ENCODE data around the gene XPNPEP2.

XPNPEP2 gene

DNA sequence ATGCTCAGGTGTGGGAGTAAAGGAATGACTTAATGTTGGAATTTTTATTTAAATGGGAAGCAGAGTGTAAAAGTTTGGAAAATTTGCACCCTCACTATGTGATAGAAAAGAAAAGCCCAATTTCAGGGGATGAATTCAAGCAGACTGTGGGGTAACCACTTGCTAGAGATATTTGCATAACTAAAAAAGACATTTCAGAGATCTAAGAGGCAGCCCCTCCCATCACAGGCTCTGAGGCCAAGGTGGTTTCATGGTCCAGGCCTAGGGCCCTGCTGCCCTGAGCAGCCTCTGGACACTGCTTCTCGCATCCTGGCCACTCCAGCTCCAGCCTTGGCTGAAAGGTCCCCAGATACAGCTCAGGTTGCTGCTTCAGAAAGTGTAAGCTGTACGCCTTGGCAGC lies 5.9 kb upstream of the XPNPEP2 start:
- TF ChIP-seq YY1 (IDR thresholded peaks at IDR 0.05; ENCODE audit: low read depth) (no peak), TAF1 (IDR thresholded peaks at IDR 0.05; ENCODE audit: low read depth) (no peak), CREB1 (IDR thresholded peaks at IDR 0.05; ENCODE audit: low read depth) (no peak), RAD21 (IDR thresholded peaks at IDR 0.05; ENCODE audit: low read depth) (no peak), TEAD4 (IDR thresholded peaks at IDR 0.05) (no peak), NFIC (IDR thresholded peaks at IDR 0.05) (no peak), CEBPB (IDR thresholded peaks at IDR 0.05) (no peak), EGR1 (IDR thresholded peaks at IDR 0.05) (no peak), TCF12 (IDR thresholded peaks at IDR 0.05; ENCODE audit: low read depth) (no peak), ZBTB7A (IDR thresholded peaks at IDR 0.05; ENCODE audit: low read depth) (no peak)
- TF ChIP-seq, protein P1, sequence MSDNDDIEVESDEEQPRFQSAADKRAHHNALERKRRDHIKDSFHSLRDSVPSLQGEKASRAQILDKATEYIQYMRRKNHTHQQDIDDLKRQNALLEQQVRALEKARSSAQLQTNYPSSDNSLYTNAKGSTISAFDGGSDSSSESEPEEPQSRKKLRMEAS (IDR thresholded peaks at IDR 0.05) = no peak

GRCh38 chrX:129733335-129733734 lies 5.4 kb upstream of the XPNPEP2 start:
- TF ChIP-seq CEBPB (IDR thresholded peaks at IDR 0.05) (no peak), TCF12 (IDR thresholded peaks at IDR 0.05; ENCODE audit: low read depth) (no peak), RAD21 (IDR thresholded peaks at IDR 0.05; ENCODE audit: low read depth) (no peak), TEAD4 (IDR thresholded peaks at IDR 0.05) (no peak), USF1 (IDR thresholded peaks at IDR 0.05) (no peak), FOXM1 (IDR thresholded peaks at IDR 0.05; ENCODE audit: borderline replicate concordance, low read depth) (no peak), EP300 (IDR thresholded peaks at IDR 0.05; ENCODE audit: borderline replicate concordance) (no peak)
- TF ChIP-seq, protein P2, sequence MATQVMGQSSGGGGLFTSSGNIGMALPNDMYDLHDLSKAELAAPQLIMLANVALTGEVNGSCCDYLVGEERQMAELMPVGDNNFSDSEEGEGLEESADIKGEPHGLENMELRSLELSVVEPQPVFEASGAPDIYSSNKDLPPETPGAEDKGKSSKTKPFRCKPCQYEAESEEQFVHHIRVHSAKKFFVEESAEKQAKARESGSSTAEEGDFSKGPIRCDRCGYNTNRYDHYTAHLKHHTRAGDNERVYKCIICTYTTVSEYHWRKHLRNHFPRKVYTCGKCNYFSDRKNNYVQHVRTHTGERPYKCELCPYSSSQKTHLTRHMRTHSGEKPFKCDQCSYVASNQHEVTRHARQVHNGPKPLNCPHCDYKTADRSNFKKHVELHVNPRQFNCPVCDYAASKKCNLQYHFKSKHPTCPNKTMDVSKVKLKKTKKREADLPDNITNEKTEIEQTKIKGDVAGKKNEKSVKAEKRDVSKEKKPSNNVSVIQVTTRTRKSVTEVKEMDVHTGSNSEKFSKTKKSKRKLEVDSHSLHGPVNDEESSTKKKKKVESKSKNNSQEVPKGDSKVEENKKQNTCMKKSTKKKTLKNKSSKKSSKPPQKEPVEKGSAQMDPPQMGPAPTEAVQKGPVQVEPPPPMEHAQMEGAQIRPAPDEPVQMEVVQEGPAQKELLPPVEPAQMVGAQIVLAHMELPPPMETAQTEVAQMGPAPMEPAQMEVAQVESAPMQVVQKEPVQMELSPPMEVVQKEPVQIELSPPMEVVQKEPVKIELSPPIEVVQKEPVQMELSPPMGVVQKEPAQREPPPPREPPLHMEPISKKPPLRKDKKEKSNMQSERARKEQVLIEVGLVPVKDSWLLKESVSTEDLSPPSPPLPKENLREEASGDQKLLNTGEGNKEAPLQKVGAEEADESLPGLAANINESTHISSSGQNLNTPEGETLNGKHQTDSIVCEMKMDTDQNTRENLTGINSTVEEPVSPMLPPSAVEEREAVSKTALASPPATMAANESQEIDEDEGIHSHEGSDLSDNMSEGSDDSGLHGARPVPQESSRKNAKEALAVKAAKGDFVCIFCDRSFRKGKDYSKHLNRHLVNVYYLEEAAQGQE (IDR thresholded peaks at IDR 0.05; ENCODE audit: low read depth) = no peak

DNA sequence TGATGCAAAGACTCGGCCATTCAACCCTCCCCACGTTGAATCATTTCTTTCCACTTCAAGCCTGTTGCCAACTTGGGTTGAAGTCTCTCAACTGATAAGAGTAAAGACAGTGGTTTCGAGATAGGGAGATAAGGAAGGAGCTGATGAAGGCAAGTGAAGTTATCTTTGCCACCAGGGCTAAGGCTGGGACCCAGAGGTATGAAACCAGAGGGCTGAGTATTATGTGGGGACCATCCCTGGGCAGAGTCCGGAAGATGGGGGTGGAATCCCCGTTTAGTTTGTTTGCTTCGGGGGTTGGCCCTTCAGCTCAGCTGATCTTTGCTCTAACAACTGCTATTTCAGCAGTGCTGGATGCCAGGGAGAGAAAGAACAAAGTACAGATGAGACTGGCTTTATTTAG lies 2.3 kb upstream of the XPNPEP2 start:
- TF ChIP-seq EP300 (IDR thresholded peaks at IDR 0.05; ENCODE audit: borderline replicate concordance) (no peak), EGR1 (IDR thresholded peaks at IDR 0.05) (no peak)

GRCh38 chrX:129737916-129738315 lies 863 bp upstream of the XPNPEP2 start:
- TF ChIP-seq EP300 (IDR thresholded peaks at IDR 0.05; ENCODE audit: borderline replicate concordance) (no peak), TAF1 (IDR thresholded peaks at IDR 0.05; ENCODE audit: low read depth) (no peak), CEBPB (IDR thresholded peaks at IDR 0.05) (no peak), NFIC (IDR thresholded peaks at IDR 0.05) (no peak), RAD21 (IDR thresholded peaks at IDR 0.05; ENCODE audit: low read depth) (no peak), ZBTB7A (IDR thresholded peaks at IDR 0.05; ENCODE audit: low read depth) (no peak), EGR1 (IDR thresholded peaks at IDR 0.05) (no peak), USF1 (IDR thresholded peaks at IDR 0.05) (no peak), FOXM1 (IDR thresholded peaks at IDR 0.05; ENCODE audit: borderline replicate concordance, low read depth) (no peak), TCF12 (IDR thresholded peaks at IDR 0.05; ENCODE audit: low read depth) (no peak), YY1 (IDR thresholded peaks at IDR 0.05; ENCODE audit: low read depth) (no peak), TEAD4 (IDR thresholded peaks at IDR 0.05) (no peak), CREB1 (IDR thresholded peaks at IDR 0.05; ENCODE audit: low read depth) (no peak)
- TF ChIP-seq, protein P2 (IDR thresholded peaks at IDR 0.05; ENCODE audit: low read depth) = no peak
- TF ChIP-seq, protein P1 (IDR thresholded peaks at IDR 0.05) = no peak

DNA sequence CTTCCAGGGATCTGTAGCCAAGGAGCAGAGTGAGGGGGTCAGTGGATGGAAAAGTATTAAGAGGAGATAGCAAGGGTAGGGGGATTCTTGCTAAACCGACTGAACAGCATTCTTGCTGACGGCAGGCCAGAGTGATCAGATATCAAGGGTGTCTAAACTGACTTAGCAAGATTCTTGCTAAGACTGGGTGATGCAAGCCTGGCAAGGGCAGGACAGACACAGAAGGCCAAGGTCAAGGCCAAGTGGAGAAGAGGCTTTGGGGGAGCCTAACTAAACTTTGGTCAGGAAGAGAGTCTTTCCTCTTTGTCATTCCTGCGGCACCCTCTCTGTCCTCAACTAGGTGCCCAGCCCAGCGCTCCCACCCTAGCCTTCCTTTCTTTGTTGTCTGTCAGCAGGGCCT lies 799 bp downstream of the XPNPEP2 start:
- TF ChIP-seq TCF12 (IDR thresholded peaks at IDR 0.05; ENCODE audit: low read depth) (no peak), RAD21 (IDR thresholded peaks at IDR 0.05; ENCODE audit: low read depth) (no peak), FOXM1 (IDR thresholded peaks at IDR 0.05; ENCODE audit: borderline replicate concordance, low read depth) (no peak), USF1 (IDR thresholded peaks at IDR 0.05) (no peak), ZBTB7A (IDR thresholded peaks at IDR 0.05; ENCODE audit: low read depth) (no peak), EP300 (IDR thresholded peaks at IDR 0.05; ENCODE audit: borderline replicate concordance) (no peak), YY1 (IDR thresholded peaks at IDR 0.05; ENCODE audit: low read depth) (no peak), TAF1 (IDR thresholded peaks at IDR 0.05; ENCODE audit: low read depth) (no peak), CREB1 (IDR thresholded peaks at IDR 0.05; ENCODE audit: low read depth) (no peak), CEBPB (IDR thresholded peaks at IDR 0.05) (no peak), TEAD4 (IDR thresholded peaks at IDR 0.05) (no peak; the same call in 1 of the 2 replicates)
- TF ChIP-seq, protein P1 (IDR thresholded peaks at IDR 0.05) = no peak
- TF ChIP-seq, protein P2 (IDR thresholded peaks at IDR 0.05; ENCODE audit: low read depth) = no peak
